ENCODE measurements around the gene WSCD1.

Gene WSCD1

GRCh38 chr17:6082335-6082734 lies 12.2 kb downstream of the WSCD1 start:
- H3K27ac ChIP-seq = no peak overlapping the region
- DNase-seq (ENCODE audit: low read depth, low spot score) = no peak

DNA sequence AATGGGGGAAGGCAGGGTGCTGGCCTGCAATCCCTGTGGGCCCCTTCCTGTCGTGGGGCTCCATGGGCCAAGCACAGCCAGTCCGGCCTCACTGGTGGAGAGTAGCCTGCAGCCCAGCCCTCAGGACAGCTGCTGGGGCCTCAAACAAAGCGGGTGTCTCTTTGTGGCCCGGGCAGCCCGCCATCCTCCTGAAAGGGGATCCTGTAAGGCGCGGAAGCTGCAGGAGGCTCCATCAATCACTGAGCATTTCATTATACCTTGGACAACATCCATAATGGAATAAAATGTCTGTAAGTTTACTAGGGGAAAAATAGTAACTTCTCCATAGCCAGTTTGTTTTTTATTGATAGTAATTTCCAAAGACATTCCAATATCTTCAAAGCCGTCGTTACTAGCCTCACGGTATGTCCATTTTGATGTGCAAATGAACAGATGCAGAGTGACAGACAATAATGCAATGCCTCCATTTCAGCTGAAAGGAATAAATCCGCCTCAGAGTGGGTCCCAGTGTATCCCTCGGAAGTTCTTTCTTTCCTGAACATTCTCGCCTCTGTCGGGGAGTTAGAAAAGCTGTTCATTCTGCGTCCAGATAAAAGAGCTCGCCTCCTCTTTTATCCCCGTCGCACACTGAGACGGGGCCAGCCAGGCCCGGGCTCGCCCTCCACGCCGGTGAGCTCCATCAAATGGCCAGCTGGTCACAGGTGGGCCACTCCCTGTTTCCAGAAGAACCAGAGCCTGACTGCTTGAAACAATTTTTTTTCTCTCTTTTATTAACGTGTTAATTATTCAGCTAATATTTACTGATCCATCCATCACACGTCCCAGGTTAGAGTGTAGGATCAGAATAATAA lies 14.4 kb downstream of the WSCD1 start:
- DNase-seq (ENCODE audit: low read depth, low spot score) = no peak
- no peak overlapping the region for H3K27ac ChIP-seq

DNA sequence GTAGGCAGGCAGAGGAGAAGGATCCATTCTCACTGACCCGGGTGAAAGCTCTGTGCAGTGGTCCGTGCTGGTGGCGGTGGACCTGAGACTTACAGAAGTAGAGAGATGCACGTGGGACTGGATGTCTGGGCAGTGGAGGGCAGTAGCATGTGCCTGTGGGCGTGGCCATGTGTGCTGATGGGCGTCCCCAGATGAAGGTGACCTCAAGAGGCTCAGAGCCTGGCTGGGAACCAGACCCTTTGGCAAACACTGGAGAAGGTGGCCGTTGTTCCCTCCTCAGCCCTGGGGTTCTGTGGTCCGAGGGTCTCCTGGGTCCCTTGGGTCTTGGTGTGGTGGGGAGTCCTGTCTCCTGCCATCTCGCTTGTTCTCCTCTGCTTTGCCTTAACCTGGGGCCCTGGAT lies 15.6 kb downstream of the WSCD1 start:
- H3K27ac ChIP-seq = no peak overlapping the region
- DNase-seq (ENCODE audit: low read depth, low spot score) = no peak

GRCh38 chr17:6086603-6087400 lies 16.6 kb downstream of the WSCD1 start:
- no peak for DNase-seq (ENCODE audit: low read depth, low spot score)
- no peak overlapping the region for H3K27ac ChIP-seq

GRCh38 chr17:6088141-6088540 lies 18.0 kb downstream of the WSCD1 start:
- DNase-seq (ENCODE audit: low read depth, low spot score) = no peak
- H3K27ac ChIP-seq = no peak overlapping the region

GRCh38 chr17:6090253-6090652 lies 20.1 kb downstream of the WSCD1 start:
- no peak overlapping the region for H3K27ac ChIP-seq
- DNase-seq (ENCODE audit: low read depth, low spot score) = no peak

- H3K27ac ChIP-seq = no peak overlapping the region
- DNase-seq (ENCODE audit: low read depth, low spot score) = no peak
Measured at GRCh38 chr17:6092182-6092902, 22.2 kb downstream of the WSCD1 start.

DNA sequence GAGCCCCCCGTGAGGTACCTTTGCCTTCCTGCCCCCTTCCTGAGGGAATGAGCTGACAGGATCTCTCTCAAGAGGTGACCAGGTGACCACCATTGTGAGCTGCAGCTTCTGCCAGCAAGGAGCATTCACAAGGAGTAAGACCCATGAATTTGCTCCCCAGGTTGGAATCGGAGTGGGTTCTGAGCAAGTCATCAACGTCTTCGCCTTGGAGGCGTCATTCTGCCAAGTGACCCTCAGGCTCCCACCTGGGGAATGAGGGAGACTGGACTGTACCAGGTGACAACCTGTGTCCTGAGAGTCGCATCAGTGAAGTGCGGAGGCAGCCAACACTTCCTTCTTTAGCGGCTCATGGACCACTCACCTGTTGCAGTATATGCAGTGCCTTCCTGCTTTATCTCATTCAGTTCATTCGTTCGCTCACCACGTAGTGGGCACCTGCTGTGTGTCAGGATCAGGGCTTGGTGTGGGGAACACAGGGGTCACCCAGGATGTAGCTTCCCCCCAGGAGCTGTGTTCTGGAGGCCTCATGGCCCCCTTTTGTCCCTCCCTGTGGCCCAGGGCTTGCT lies 22.8 kb downstream of the WSCD1 start:
- no peak overlapping the region for H3K27ac ChIP-seq
- DNase-seq (ENCODE audit: low read depth, low spot score) = no peak

- no peak overlapping the region for H3K27ac ChIP-seq
- DNase-seq (ENCODE audit: low read depth, low spot score) = no peak
Measured at GRCh38 chr17:6094453-6094852, 24.3 kb downstream of the WSCD1 start.

- no peak overlapping the region for H3K27ac ChIP-seq
- no peak for DNase-seq (ENCODE audit: low read depth, low spot score)
Measured at GRCh38 chr17:6094926-6095325, 24.7 kb downstream of the WSCD1 start.

DNA sequence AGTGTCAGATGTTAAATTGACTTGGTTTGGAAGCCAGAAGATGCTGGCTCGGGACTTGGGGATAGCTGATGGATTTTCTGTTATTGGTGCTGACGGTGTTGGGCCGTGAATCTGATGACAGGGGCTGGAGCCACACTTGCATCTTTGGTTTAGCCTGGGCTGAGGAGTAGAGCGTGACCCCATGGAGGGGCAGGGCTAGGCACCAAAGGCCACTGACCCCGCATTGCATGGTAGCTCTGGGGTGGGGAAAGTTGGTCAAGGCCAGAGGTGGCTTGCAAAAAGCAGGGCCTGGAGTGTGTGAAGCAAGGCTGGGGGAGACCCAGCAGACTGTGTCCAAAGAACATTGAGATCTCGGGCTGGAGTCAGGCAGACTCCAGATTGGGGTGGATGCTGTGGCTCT lies 25.3 kb downstream of the WSCD1 start:
- DNase-seq (ENCODE audit: low read depth, low spot score) = no peak
- H3K27ac ChIP-seq = no peak overlapping the region

GRCh38 chr17:6096201-6097004 lies 26.2 kb downstream of the WSCD1 start:
- DNase-seq (ENCODE audit: low read depth, low spot score) = no peak
- no peak overlapping the region for H3K27ac ChIP-seq

- DNase-seq (ENCODE audit: low read depth, low spot score) = no peak
- H3K27ac ChIP-seq = no peak overlapping the region
Measured at GRCh38 chr17:6097005-6097279, 26.8 kb downstream of the WSCD1 start.

DNA sequence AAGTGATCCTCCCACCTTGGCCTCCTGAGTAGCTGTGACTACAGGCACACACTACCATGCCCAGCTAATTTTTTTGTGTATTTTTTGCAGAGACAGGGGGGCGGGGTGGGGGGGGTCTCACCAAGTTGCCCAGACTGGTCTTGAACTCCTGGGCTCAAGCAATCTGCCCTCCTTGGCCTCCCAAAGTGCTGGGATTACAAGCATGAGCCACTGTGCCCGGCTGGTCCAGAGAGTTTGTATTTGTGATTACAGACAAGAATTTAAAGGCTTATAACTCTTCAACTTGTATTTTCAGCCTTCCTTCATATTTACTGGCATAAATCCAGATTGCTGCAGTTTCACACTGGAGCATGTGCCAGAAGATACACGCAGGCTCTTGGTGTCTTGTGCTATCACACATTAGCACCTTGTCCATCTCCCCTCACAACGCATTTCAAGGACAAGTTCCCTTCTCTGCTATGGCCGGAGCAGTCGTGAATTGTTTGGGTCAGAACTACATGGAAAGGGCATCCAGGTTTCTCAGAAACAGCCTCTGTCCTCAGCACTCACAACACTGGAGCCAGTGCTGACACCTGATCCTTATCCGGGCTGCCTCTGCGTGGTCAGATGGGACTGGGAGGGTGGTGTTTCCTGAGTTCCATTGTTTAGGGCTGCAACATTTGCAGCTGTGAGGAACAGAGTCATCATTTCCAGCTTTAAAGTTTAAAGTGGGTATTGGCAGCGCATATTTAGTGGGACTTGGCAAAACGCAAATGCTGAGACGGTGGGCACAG lies 28.1 kb downstream of the WSCD1 start:
- H3K27ac ChIP-seq = no peak overlapping the region
- DNase-seq (ENCODE audit: low read depth, low spot score) = no peak

DNA sequence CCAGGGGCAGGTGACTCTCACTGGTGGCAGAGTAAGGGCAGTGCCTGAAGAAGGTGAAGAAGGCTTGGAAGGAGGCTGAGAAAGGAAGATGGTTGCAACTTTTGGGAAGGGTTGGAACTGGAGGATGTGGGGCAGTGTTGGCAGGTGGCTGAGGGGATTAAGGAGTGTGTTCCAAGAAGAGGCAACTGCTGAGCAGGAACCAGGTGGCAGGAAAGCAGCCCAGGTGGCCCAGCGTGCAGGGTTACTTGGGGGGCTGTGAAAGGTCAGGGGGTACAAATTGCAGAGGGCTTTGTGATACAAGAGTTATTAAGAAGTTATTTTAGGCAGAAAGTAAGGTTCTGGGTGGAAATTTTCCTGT lies 28.6 kb downstream of the WSCD1 start:
- no peak for DNase-seq (ENCODE audit: low read depth, low spot score)
- H3K27ac ChIP-seq = no peak overlapping the region

GRCh38 chr17:6099492-6099891 lies 29.3 kb downstream of the WSCD1 start:
- H3K27ac ChIP-seq = no peak overlapping the region
- no peak for DNase-seq (ENCODE audit: low read depth, low spot score)

- no peak for DNase-seq (ENCODE audit: low read depth, low spot score)
- no peak overlapping the region for H3K27ac ChIP-seq
Measured at GRCh38 chr17:6100146-6100545, 30.0 kb downstream of the WSCD1 start.

GRCh38 chr17:6100891-6101500 lies 30.8 kb downstream of the WSCD1 start:
- no peak for DNase-seq (ENCODE audit: low read depth, low spot score)
- H3K27ac ChIP-seq = no peak overlapping the region

- H3K27ac ChIP-seq = no peak overlapping the region
- no peak for DNase-seq (ENCODE audit: low read depth, low spot score)
Measured at GRCh38 chr17:6101706-6102105, 31.5 kb downstream of the WSCD1 start.
